Activated naive CD4-positive, alpha-beta T cell treated with anti-CD3 and anti-CD28 coated beads, Interleukin-2, amount 50 U/mL, for 24 hours (primary cell): ENCODE data around the gene PTPRB.

ENCODE experiments used
- H3K27ac Mint-ChIP-seq: one replicate; pipeline ENCODE4 v1.8.0; 2021; ENCODE audit warnings: mild to moderate bottlenecking, mixed read lengths
- H3K27me3 Mint-ChIP-seq: one replicate; pipeline ENCODE4 v1.8.0; 2021; ENCODE audit warnings: mixed read lengths
- H3K36me3 Mint-ChIP-seq: one replicate; pipeline ENCODE4 v1.8.0; 2021; ENCODE audit warnings: mixed read lengths
- H3K4me1 Mint-ChIP-seq: one replicate; pipeline ENCODE4 v1.8.0; 2021; ENCODE audit warnings: mixed read lengths
- H3K4me3 Mint-ChIP-seq: one replicate; pipeline ENCODE4 v1.8.0; 2021; ENCODE audit warnings: mild to moderate bottlenecking, mixed read lengths
- H3K9me3 Mint-ChIP-seq: one replicate; pipeline ENCODE4 v1.8.0; 2021; ENCODE audit warnings: mixed read lengths

The PTPRB gene

DNA sequence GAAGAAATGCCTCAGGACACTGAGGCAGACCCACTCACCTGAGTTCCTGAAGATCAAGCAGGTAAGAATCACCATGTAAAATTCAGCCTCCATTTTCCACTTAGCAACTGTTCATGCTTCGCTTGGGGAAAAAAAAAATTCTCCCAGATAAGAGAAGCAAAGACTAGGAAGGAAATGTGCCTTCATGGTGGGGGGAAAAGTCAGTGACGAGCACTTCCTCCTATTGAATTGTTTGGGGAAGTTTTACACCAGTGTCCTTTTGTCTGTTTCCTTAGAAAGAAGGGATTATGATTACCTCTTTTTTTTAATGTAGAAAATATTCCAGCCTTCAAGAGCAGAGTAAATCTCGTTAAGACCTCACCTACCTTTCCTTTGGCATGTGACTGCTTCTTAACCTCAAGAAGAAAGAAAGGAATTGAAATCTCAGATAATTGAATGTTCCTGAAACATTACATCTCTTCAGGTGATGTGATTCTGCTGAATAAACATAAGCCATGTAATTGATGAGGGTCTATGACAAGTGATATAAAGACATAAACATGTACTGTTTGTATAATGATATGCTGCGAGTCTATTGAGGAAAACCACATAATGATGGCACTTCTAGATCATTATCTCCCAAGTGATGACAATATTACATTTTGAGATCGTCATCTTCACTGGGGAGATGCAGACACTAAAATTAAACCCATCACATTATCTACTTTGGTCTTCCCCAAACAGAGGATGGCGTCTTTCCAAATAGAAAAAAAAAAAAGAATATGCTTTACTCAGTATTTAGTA is at the start of gene PTPRB:
TSS of gene PTPRB (minus strand) at position 127 of the 783 bp plus-strand sequence. CDS start at position 93, 34 bp downstream.
- no peaks in the 10 kb centered on the region for H3K36me3 Mint-ChIP-seq
- H3K27ac Mint-ChIP-seq = no peak within 1 kb of the TSS
- H3K4me3 Mint-ChIP-seq = no peak within 1 kb of the TSS
- H3K9me3 Mint-ChIP-seq = no peaks in the 10 kb centered on the region
- peaks cover 5% of the 10 kb centered on the region for H3K27me3 Mint-ChIP-seq
- no peaks in the 10 kb centered on the region for H3K4me1 Mint-ChIP-seq

DNA sequence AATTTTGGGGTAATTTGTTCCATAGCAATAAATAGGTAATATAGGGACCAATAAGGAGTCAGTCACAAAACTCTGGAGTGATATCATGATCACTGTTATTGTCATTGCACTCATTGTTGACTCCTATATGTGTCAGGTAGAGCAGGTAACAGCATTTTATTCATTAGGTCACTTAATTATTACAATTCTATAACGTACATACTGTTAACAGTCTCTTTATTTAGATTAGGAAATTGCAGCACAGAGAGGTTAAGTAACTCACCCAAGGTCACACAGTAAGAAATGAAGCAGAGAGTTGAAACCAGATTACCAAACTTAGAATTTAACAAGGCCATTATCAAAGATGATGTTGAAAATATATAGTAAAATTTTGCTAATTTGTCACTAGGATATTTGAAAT is 49.7 kb upstream of the PTPRB start:
- no peak overlapping the region for H3K27ac Mint-ChIP-seq
- peaks cover 8% of the 10 kb centered on the region for H3K27me3 Mint-ChIP-seq
- no peaks in the 10 kb centered on the region for H3K4me1 Mint-ChIP-seq
- H3K9me3 Mint-ChIP-seq = no peaks in the 10 kb centered on the region
- no peak overlapping the region for H3K4me3 Mint-ChIP-seq
- H3K36me3 Mint-ChIP-seq = no peaks in the 10 kb centered on the region

GRCh38 chr12:70686299-70686698 is 49.1 kb upstream of the PTPRB start:
- no peaks in the 10 kb centered on the region for H3K9me3 Mint-ChIP-seq
- H3K4me1 Mint-ChIP-seq = no peaks in the 10 kb centered on the region
- H3K27ac Mint-ChIP-seq = no peak overlapping the region
- H3K36me3 Mint-ChIP-seq = no peaks in the 10 kb centered on the region
- H3K4me3 Mint-ChIP-seq = no peak overlapping the region
- peaks cover 11% of the 10 kb centered on the region for H3K27me3 Mint-ChIP-seq

DNA sequence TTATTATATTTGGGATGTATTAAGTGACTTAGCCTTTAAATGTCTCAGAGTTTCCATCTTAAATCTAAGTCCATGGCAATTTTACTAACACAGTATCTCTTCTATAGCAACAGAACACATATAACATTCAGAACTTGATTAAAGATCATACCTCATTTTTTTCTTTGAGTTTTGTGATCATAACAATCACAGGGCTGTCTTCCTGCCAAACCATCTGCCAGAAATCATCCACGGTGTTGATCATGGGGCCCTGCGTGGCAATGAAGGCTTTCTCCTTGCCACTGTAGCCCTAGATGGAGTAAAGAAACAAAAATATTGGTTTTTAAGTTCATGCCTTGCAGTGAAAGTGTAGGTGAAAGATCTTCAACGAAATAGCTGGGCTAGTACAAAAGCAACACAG is 46.7 kb upstream of the PTPRB start:
- Mint-ChIP-seq H3K36me3 (no peaks in the 10 kb centered on the region), H3K9me3 (no peaks in the 10 kb centered on the region), H3K4me1 (no peaks in the 10 kb centered on the region), H3K4me3 (no peak overlapping the region), H3K27ac (no peak overlapping the region), H3K27me3 (peaks cover 11% of the 10 kb centered on the region)

DNA sequence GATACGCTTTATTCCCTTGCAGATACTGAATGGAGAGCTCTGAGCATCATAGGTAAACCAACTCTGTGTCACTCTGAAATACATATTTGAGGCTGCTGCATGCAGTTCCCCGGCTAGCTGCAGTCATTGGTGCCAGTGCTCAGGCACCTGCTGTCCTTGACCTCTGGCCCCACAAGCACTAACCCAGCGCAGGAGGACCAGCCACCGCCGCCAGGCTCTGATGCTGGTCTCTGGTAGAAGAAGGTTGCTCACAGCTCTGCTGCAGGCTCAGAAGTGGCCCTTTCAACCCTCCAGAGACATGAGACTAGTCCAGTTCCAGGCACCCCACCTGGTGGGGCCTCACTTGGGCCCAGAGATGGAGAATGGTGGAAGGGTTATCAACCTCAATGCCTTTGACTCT is 34.5 kb upstream of the PTPRB start:
- H3K36me3 Mint-ChIP-seq = no peaks in the 10 kb centered on the region

GRCh38 chr12:70670948-70671347 is 33.7 kb upstream of the PTPRB start:
- H3K27ac Mint-ChIP-seq = no peak overlapping the region
- peaks cover 7% of the 10 kb centered on the region for H3K9me3 Mint-ChIP-seq
- H3K4me1 Mint-ChIP-seq = no peaks in the 10 kb centered on the region
- H3K27me3 Mint-ChIP-seq = peaks cover 3% of the 10 kb centered on the region
- no peaks in the 10 kb centered on the region for H3K36me3 Mint-ChIP-seq
- no peak overlapping the region for H3K4me3 Mint-ChIP-seq

More for the DNA sequence above, 34.5 kb upstream of the PTPRB start:
- peaks cover 3% of the 10 kb centered on the region for H3K27me3 Mint-ChIP-seq
- H3K4me3 Mint-ChIP-seq = no peak overlapping the region
- H3K4me1 Mint-ChIP-seq = no peaks in the 10 kb centered on the region
- no peak overlapping the region for H3K27ac Mint-ChIP-seq
- peaks cover 14% of the 10 kb centered on the region for H3K9me3 Mint-ChIP-seq

- no peak overlapping the region for H3K27ac Mint-ChIP-seq
- no peak overlapping the region for H3K4me3 Mint-ChIP-seq
- H3K27me3 Mint-ChIP-seq = peaks cover 3% of the 10 kb centered on the region
- no peaks in the 10 kb centered on the region for H3K9me3 Mint-ChIP-seq
- no peaks in the 10 kb centered on the region for H3K4me1 Mint-ChIP-seq
- H3K36me3 Mint-ChIP-seq = no peaks in the 10 kb centered on the region
Measured at GRCh38 chr12:70667253-70667652, 30.0 kb upstream of the PTPRB start.

GRCh38 chr12:70666364-70666763 is 29.1 kb upstream of the PTPRB start:
- Mint-ChIP-seq H3K4me1 (peaks cover 5% of the 10 kb centered on the region), H3K27me3 (peaks cover 3% of the 10 kb centered on the region), H3K4me3 (no peak overlapping the region), H3K36me3 (no peaks in the 10 kb centered on the region), H3K27ac (no peak overlapping the region), H3K9me3 (no peaks in the 10 kb centered on the region)

- Mint-ChIP-seq H3K4me1 (peaks cover 5% of the 10 kb centered on the region), H3K36me3 (no peaks in the 10 kb centered on the region), H3K27ac (no peak overlapping the region), H3K4me3 (no peak overlapping the region), H3K9me3 (no peaks in the 10 kb centered on the region), H3K27me3 (peaks cover 3% of the 10 kb centered on the region)
Measured at GRCh38 chr12:70664465-70664881, 27.2 kb upstream of the PTPRB start.

- Mint-ChIP-seq H3K4me3 (no peak overlapping the region), H3K9me3 (no peaks in the 10 kb centered on the region), H3K27ac (no peak overlapping the region), H3K36me3 (no peaks in the 10 kb centered on the region), H3K4me1 (peaks cover 5% of the 10 kb centered on the region), H3K27me3 (peaks cover 3% of the 10 kb centered on the region)
Measured at GRCh38 chr12:70663838-70664237, 26.6 kb upstream of the PTPRB start.

GRCh38 chr12:70661466-70662161 is 24.4 kb upstream of the PTPRB start:
- no peaks in the 10 kb centered on the region for H3K9me3 Mint-ChIP-seq
- no peak overlapping the region for H3K4me3 Mint-ChIP-seq
- H3K27ac Mint-ChIP-seq = no peak overlapping the region
- H3K27me3 Mint-ChIP-seq = no peaks in the 10 kb centered on the region
- no peaks in the 10 kb centered on the region for H3K36me3 Mint-ChIP-seq
- H3K4me1 Mint-ChIP-seq = peaks cover 5% of the 10 kb centered on the region

- H3K27me3 Mint-ChIP-seq = no peaks in the 10 kb centered on the region
- H3K4me3 Mint-ChIP-seq = no peak overlapping the region
- no peak overlapping the region for H3K27ac Mint-ChIP-seq
- H3K4me1 Mint-ChIP-seq = peaks cover 5% of the 10 kb centered on the region
- H3K9me3 Mint-ChIP-seq = no peaks in the 10 kb centered on the region
- H3K36me3 Mint-ChIP-seq = no peaks in the 10 kb centered on the region
Measured at GRCh38 chr12:70660620-70661219, 23.5 kb upstream of the PTPRB start.

GRCh38 chr12:70660002-70660604 is 22.9 kb upstream of the PTPRB start:
- peaks cover 2% of the 10 kb centered on the region for H3K9me3 Mint-ChIP-seq
- no peak overlapping the region for H3K4me3 Mint-ChIP-seq
- no peak overlapping the region for H3K27ac Mint-ChIP-seq
- H3K27me3 Mint-ChIP-seq = no peaks in the 10 kb centered on the region
- H3K4me1 Mint-ChIP-seq = peaks cover 5% of the 10 kb centered on the region
- H3K36me3 Mint-ChIP-seq = no peaks in the 10 kb centered on the region

GRCh38 chr12:70659077-70659606 is 21.9 kb upstream of the PTPRB start:
- no peak overlapping the region for H3K27ac Mint-ChIP-seq
- no peak overlapping the region for H3K4me3 Mint-ChIP-seq
- H3K4me1 Mint-ChIP-seq = peaks cover 5% of the 10 kb centered on the region
- H3K27me3 Mint-ChIP-seq = no peaks in the 10 kb centered on the region
- H3K9me3 Mint-ChIP-seq = peaks cover 3% of the 10 kb centered on the region
- H3K36me3 Mint-ChIP-seq = no peaks in the 10 kb centered on the region

GRCh38 chr12:70657616-70658286 is 20.5 kb upstream of the PTPRB start:
- Mint-ChIP-seq H3K4me1 (peaks cover 5% of the 10 kb centered on the region), H3K27ac (no peak overlapping the region), H3K27me3 (no peaks in the 10 kb centered on the region), H3K9me3 (peaks cover 3% of the 10 kb centered on the region), H3K36me3 (no peaks in the 10 kb centered on the region), H3K4me3 (no peak overlapping the region)
